GM19193 (cell line): ENCODE measurements around the gene VPS13D.

Experiments used
- POLR2A ChIP-seq: IDR thresholded peaks from 4 replicates; pipeline ENCODE4 v1.6.1; 2011; ENCODE audit not compliant: insufficient read depth, insufficient read length; ENCODE audit errors: extremely low read depth

VPS13D gene

DNA sequence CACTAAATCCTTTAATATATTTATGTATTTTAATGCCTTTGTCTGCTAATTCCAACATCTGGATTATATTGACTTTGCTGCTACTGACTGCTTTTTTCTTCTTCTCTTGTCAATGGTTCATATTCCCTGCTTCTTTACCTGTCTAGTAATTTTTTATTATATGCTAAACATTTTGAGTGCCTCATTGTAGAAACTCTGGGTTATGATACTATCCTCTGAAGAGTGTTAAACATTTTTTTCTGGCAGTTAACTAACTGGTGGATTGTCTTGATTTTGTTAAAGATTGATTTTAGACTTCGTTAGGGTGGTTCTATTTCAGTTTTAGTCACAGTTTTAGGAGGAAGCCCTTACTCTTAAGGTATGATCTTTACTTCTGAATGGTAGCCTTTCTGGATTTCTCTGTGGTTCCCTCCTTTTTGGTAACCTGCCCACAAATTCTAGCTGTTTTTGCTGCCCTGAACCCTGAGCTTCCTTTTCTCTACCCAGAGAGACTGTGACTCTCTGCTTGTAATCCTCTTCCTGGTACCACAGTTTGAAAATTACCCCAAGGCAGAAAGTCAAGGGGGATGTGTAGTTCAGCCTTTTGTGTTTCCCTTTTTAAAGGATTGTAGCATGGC, 306.3 kb downstream of the VPS13D start:
- no peak for TF ChIP-seq POLR2A

- TF ChIP-seq POLR2A = no peak
These were observed 307.5 kb downstream of the VPS13D start for GRCh38 chr1:12537294-12537693.

GRCh38 chr1:12537906-12538461, 308.2 kb downstream of the VPS13D start:
- TF ChIP-seq POLR2A = no peak

DNA sequence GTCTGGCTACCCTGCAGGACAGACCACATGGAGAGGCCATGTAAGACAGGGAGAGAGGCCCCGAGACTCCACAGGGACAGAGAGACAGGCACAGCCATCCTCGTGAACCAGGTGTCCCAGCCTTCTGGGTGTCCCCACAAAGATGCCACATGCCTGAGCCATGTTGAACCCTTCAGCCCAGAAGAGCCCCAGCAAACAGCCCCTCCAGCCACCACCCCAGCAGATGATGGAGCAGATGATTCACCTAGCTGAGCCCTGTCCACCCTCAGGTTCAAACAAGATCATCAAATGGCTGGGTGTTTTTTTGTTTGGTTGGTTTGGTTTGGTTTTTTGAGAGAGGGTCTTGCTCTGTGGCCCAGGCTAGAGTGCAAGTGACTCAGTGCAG, 309.5 kb downstream of the VPS13D start:
- no peak for TF ChIP-seq POLR2A

- TF ChIP-seq POLR2A = no peak
These were observed 310.1 kb downstream of the VPS13D start for GRCh38 chr1:12539705-12540579.

DNA sequence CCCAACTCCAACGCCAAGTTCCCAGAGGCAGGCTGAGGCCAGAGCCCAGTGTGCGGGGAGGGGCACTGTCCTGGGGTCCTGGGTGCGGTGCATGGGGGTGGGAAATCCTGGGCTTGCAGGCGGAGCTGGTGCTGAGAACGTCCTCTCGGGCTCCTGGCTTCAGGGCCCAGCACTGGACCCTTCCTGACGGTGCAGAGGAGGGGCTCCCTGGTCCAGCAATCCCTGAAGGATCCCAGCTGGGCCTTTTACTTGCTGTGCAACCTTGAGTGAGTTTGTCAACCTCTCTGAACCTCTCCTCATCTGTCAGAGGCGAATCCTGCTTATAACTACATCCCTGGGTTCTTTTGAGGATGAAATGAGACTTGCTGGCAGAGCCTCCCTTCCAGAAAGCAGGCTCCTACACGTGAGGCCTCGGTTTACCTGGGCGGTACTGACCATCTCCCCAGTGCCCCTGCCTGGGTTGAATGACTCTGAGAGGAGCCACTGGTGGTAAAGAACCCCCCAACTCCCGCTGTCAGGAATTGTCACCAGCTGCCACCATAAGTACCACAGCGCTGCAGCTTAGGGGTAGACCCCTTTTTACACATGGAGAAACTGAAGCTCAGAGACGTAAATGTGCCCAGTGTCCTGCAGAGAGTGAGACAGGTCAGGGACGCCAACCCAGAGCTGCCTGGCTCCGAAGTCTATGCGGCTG, 310.9 kb downstream of the VPS13D start:
- no peak for TF ChIP-seq POLR2A

GRCh38 chr1:12541274-12542137, 311.7 kb downstream of the VPS13D start:
- no peak for TF ChIP-seq POLR2A

GRCh38 chr1:12542138-12542465, 312.3 kb downstream of the VPS13D start:
- no peak for TF ChIP-seq POLR2A

- no peak for TF ChIP-seq POLR2A
These were observed 313.1 kb downstream of the VPS13D start for GRCh38 chr1:12542616-12543592.

GRCh38 chr1:12543740-12544154, 313.9 kb downstream of the VPS13D start:
- TF ChIP-seq POLR2A = no peak

DNA sequence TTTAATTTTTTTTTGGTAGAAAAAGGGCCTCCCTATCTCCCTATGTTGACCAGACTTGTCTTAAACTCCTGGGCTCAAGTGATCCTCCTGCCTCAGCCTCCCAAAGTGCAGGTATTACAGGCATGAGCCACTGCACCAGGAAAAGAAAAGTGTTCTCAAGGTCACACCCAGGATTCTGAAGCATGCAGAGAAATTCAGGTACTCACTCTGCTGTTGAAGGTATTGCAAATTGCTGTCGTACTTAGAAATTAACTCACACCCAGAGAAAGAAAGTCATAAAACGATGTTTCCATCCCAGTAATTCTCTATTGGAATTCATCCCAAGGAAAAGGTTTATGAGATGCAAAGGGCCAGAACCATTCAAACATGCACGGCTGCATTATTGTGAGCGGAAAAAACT, 314.5 kb downstream of the VPS13D start:
- TF ChIP-seq POLR2A = no peak

GRCh38 chr1:12544992-12545391, 315.2 kb downstream of the VPS13D start:
- no peak for TF ChIP-seq POLR2A
